Frontal cortex (tissue), 4 donors: ENCODE measurements around the gene MTHFD1L. TPM values are rescaled to one million over a fixed set of nuclear protein-coding genes. Genes with fewer than 3 reads are reported as not detected.
"Not testable (repeated sequence)": the region's sequence is repeated elsewhere in the genome, so short reads cannot be mapped to it uniquely, and the experiment has no call there.

Source experiments
- DNase-seq, 2 donors: peaks; one replicate each; pipeline ENCODE4 v3.0.0; 2012; ENCODE audit warnings: low spot score in 2 of 2
- FAIRE-seq: peaks from 2 replicates; lab custom pipeline; 2012; peaks lifted over from hg19 to GRCh38; lab: Jason Lieb, UNC
- total RNA-seq: library from RNA; depleted of rRNA; stranded (reverse); fragments of >200 nt; gene quantifications from one replicate; pipeline ENCODE4 v1.2.3, GENCODE V29; 2014
- donor health status: control.
- donor health status: control.
- donor health status: control.

MTHFD1L gene
- total RNA-seq, 1 donor from 2014 or later: 13.5 TPM

DNA sequence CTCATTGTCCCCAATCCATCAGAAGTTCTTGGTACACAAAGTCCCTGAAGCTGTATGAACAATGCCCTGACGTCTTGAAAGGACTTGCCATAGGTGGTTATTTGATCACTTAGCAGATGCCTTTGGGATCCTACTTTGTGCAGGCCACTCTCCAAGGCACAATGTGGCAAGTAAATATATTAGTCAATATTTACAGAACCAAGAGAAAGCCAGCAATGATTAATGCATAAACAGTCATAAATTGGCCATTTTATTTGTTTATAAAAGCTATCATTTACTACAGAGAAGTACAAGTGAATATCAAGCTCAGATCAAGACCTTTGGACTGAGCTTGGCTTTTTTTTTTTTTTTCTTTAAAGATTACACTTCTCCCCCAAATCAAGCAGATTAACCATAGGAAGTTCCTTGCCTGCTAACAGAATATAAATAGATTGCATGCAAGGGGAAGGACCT, 161.8 kb downstream of the MTHFD1L start:
- FAIRE-seq (no peak), DNase-seq (no peak)

DNA sequence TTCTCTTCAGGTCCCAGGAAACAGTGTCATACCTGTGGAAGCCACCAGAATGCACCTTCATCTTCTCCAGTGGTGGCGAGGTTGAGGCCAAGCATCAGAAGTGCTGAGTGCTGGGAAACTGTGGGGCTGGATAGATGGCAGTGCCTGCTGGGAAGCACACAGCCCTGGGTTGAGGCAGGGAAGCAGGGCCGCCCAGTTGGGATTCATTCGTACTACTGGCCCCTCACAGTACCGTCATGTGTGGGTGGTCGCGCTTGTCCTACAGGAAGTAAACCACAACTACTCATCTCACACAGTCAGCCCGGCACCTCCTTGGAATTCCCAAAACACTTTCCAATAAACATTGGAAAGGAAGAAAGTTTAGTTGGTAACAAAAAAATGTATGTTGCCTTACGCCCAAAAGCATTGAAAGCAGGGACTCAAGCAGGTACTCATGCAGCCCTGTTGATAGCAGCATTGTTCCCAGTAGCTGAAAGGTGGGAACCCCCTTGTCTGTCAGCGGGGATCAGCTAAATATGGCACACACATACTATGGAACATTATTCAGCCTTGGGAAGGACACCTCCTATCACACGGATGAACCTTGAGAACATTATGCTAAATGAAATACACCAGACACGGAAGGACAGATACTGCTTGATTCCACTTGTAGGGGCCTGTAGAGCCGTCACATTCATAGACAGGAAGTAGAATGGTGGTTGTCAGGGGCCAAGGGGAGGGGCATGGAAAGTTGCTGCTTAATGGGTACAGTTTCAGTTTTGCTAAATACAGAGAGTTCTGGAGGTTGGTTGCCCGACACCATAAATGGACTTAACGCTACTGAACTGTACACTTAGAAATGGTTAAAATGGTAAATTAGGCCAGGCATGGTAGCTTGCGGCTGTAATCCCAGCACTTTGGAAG, 162.7 kb downstream of the MTHFD1L start:
- no peak for DNase-seq
- FAIRE-seq: no peak

GRCh38 chr6:151029970-151030369, 164.5 kb downstream of the MTHFD1L start:
- FAIRE-seq: no peak

GRCh38 chr6:151032034-151032433, 166.5 kb downstream of the MTHFD1L start:
- DNase-seq: no peak
- no peak for FAIRE-seq

More at GRCh38 chr6:151029970-151030369, 164.5 kb downstream of the MTHFD1L start:
- no peak for DNase-seq

DNA sequence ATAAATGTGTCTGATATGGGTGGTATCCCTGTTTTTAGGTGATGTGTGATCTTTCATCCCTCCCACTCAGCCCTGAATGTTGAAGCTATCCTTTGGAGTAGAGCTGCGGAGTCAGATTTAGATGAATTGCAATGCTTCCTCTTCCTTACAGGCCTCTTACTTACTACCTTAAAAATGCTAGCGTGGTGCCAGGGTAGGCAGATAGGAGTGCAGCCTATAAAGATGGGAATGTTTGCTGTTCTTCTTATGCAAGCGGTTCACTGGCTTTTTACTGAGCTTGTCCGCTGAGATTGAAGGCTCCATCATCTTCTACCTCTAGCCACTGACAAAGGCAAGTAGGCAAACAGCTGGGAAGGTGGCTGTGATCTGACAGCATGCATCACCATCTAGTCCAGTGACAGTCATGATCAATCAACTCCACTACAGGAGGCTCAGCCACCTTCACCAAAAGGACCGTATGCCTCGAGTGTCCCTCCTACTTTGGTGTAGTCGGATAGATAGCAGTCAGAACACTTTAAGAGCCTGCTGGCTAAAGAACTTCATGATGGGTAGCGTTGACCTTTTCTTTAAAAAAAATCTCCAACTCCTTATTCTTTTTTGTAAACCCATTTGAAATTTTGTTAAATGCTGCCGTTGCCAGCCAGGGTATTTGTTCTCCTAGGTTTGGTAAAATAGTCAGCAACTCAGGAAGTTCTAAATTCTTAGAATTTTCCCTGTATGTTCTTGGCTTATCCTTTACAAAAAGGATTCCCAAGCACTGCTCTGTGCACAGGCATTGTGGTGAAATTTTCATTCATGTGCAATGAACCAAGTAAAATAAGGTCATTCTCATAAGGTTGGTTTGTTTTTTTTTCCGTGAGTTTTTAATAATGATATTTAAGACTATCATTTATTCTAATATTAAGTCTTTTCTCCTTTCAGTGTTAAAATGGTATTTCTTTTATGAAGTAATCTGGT, 169.6 kb downstream of the MTHFD1L start:
- FAIRE-seq: no peak

GRCh38 chr6:151036211-151036721, 170.8 kb downstream of the MTHFD1L start:
- DNase-seq, FAIRE-seq: not testable (repeated sequence)

More for the DNA sequence above, 169.6 kb downstream of the MTHFD1L start:
- no peak for DNase-seq

DNA sequence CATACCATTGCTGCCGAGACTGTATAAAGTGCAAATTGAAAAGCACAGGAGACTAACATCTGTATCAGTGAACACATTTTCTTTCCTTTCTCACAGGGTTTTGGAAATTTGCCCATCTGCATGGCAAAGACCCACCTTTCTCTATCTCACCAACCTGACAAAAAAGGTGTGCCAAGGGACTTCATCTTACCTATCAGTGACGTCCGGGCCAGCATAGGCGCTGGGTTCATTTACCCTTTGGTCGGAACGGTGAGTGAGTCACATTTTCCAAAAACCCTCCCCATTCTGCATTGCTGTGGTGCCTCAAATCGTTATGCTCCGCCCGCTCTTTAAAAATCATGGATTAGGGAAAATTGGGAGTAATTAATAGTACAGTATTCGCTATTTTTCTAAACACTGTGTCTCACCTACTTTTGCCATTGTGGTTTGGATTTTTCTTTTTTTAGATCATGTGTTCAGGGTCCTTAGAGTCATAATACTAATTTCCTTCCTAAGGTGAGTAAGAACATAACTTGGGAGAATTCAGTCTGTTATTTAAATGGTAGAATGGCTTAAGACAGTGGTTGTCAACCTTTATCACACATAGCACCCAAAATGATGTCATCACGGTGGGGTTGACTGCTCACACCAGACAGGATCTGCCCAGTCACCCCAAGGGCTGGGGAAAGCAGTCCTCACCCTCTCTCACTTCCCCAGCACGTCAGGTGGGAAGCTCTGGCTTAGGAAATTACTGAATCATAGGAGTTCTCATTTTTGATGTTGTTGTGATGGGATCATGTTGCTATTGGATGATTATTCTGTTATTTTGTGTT, 171.6 kb downstream of the MTHFD1L start:
- FAIRE-seq: no peak

DNA sequence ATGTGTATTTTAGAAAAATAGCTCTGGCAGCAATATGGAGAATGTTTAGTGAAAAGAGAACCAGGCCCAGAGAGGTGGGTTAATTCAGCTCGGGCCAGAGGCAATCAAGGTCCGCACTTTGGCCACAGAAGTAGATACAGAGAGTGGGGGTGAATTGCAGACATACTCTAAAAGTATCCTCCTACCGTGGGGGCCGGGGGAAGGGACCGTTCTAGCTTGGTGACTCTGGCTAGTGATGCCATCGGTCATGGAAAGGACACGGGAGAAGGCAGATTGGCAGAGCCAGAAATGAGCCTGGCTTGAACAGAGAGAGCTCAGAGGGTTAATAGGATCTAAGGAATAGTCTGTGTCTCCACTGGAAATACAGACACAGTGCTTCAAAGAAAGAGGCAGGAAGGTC, 173.1 kb downstream of the MTHFD1L start:
- FAIRE-seq (no peak), DNase-seq (no peak)

More for the DNA sequence above, 171.6 kb downstream of the MTHFD1L start:
- no peak for DNase-seq

GRCh38 chr6:151040888-151041521, 175.5 kb downstream of the MTHFD1L start:
- not testable (repeated sequence) for DNase-seq, FAIRE-seq

- FAIRE-seq: no peak
- DNase-seq: no peak
Observed at GRCh38 chr6:151041686-151042085, 176.2 kb downstream of the MTHFD1L start.

- not testable (repeated sequence) for FAIRE-seq, DNase-seq
Observed at GRCh38 chr6:151042911-151043330, 177.4 kb downstream of the MTHFD1L start.

DNA sequence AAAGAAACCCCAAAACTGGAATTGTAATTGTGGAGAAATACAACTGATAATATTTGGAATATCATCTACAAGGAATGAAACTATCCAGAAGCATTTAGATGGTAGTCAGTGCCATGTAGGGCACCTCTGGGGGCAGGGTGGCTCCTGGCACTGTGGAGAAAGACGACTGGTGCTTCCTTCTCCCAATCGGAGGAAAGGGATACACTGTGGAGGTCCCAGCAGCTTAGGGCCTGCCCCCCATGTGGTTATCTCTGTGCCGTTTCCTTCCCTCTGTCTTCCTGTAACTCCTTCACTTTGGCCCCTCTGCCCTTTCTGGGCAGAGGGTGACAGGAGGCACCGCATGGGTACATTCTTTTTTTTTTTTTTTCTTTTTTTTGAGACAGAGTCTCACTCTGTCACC, 178.4 kb downstream of the MTHFD1L start:
- DNase-seq (no peak), FAIRE-seq (no peak)

GRCh38 chr6:151044465-151045441, 179.3 kb downstream of the MTHFD1L start:
- FAIRE-seq: no peak
- DNase-seq: no peak

GRCh38 chr6:151045511-151046222, 180.2 kb downstream of the MTHFD1L start:
- not testable (repeated sequence) for FAIRE-seq, DNase-seq

- DNase-seq (no peak), FAIRE-seq (no peak)
Observed at GRCh38 chr6:151051164-151051563, 185.7 kb downstream of the MTHFD1L start.

DNA sequence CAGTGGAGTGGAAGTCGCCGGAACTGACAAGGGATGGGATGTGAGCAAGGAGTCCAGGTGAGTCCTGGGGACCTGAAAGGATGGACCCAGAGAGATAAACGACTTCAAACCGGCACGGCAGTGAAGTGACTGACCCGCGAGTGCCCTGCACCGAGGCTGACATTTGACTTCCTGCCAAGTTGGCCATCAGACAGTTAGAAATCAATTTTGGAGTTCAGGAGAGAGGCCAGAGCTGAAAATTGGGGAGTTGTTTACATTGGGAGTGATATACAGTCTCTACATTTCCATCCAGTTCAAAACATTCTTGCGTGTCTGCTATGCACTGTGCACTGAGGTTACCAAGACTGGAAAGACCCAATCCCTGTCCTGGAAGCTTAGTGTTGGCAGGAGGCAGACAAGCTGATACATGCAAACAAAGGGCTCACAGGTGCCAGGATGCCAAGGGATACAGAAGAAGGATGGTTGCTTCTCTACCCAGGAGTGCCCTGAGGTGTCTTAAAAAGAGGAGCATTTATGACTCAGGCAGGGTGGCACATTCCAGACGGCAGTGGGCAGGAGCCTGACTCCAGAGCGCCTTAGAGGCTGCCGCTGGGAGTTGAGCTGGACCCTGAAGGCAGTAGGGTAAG, 186.6 kb downstream of the MTHFD1L start:
- DNase-seq (no peak), FAIRE-seq (no peak)
